Thymus (tissue), 11 donors: ENCODE data around the gene GRK5. TPM values are rescaled to one million over a fixed set of nuclear protein-coding genes. Genes with fewer than 3 reads are reported as not detected.

Source experiments
- DNase-seq, 9 donors: peaks; one replicate each; pipeline ENCODE4 v3.0.0-alpha.2; 2013; ENCODE audit warnings: low spot score in 9 of 9, low read depth in 6 of 9, missing footprints in 1 of 9
- H3K27ac ChIP-seq, 2 donors: one replicate each; pipeline ENCODE4 v1.5.1; 2013; ENCODE audit warnings: control low read depth in 1 of 2, low read depth in 1 of 2, low read length in 1 of 2, mild to moderate bottlenecking in 1 of 2, moderate library complexity in 1 of 2
- H3K27me3 ChIP-seq, 2 donors: one replicate each; pipeline ENCODE4 v1.5.1; 2013; ENCODE audit warnings: low read length in 1 of 2; ENCODE audit not compliant: control insufficient read depth in 2 of 2, insufficient read depth in 1 of 2
- H3K36me3 ChIP-seq, 2 donors: one replicate each; pipeline ENCODE4 v1.5.1; 2013; ENCODE audit warnings: low read length in 1 of 2, mild to moderate bottlenecking in 1 of 2, moderate library complexity in 1 of 2; ENCODE audit not compliant: control insufficient read depth in 2 of 2, insufficient read depth in 2 of 2
- H3K4me1 ChIP-seq, 2 donors: one replicate each; pipeline ENCODE4 v1.5.1; 2013; ENCODE audit warnings: low read length in 2 of 2; ENCODE audit not compliant: control insufficient read depth in 2 of 2, insufficient read depth in 2 of 2
- H3K4me3 ChIP-seq, 2 donors: one replicate each; pipeline ENCODE4 v1.5.1; 2013; ENCODE audit warnings: low read length in 2 of 2, control low read depth in 1 of 2, mild to moderate bottlenecking in 1 of 2
- H3K9me3 ChIP-seq, 2 donors: one replicate each; pipeline ENCODE4 v1.5.1; 2013; ENCODE audit warnings: low read length in 1 of 2, mild to moderate bottlenecking in 1 of 2; ENCODE audit not compliant: control insufficient read depth in 2 of 2, insufficient read depth in 1 of 2
- WGBS: extraction: QIAGEN DNeasy Blood & Tissue Kit; methylation state at CpG from one replicate; pipeline ENCODE4 v1.1.7; 2013; 5-methylcytosine and 5-hydroxymethylcytosine counted together
- polyA plus RNA-seq: library from polyadenylated mRNA; stranded (reverse); fragments of 200-250 nt; gene quantifications from one replicate; pipeline ENCODE4 v1.2.3, GENCODE V29; 2013
- total RNA-seq: library from RNA; stranded (reverse); fragments of 120-200 nt; gene quantifications from one replicate; pipeline ENCODE4 v1.2.4, GENCODE V29; 2013
- donor health status: healthy.

Gene GRK5
- total and polyA plus RNA-seq, 2 donors: 14.4 to 18.5 TPM

DNA sequence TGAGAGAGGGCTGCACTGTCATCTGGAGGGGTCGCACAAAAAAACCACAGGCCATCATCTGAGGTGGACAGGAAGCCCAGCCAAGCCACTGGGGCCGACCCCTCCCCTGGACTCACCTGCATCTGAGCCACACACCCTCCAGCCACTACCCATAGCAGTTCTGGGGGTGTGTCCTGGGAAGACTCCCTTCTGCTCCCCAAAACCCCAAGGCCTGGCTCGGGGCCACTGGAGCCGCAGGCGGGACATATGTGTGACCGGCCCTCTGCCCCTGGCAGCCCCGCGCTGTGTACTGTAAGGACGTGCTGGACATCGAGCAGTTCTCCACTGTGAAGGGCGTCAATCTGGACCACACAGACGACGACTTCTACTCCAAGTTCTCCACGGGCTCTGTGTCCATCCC, 245.0 kb downstream of the GRK5 start:
- WGBS: 98% methylated on average over 14 of the region's 14 CpGs
- Histone ChIP-seq H3K36me3 (peaks cover 25 to 40% of the 10 kb centered on the region in 2 donors), H3K27ac (no peak overlapping the region), H3K9me3 (peaks cover 0 to 3% of the 10 kb centered on the region in 2 donors), H3K4me1 (peaks cover 0 to 7% of the 10 kb centered on the region in 2 donors), H3K27me3 (no peaks in the 10 kb centered on the region), H3K4me3 (no peak overlapping the region)
- no peak for DNase-seq

DNA sequence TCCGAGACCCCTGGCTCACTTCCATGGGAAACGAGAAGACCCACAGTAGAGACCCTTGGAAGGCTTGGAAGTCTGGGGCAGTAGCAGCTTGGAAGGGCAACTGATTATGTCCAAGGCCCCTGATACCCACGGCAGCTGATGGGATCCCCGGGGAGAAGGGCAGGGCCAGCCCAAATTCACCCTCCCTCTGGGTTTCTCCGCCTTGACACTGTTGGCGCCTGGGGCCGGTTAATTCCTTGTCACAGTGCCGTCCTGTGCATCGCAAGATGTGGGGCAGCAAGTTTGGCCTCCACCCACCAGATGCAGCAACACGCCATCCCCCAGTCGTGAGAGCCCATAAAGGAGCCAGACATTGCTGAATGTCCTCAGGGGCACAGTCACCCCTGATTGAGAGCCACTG, 245.9 kb downstream of the GRK5 start:
- H3K27ac ChIP-seq: no peak overlapping the region
- peaks cover 24 to 31% of the 10 kb centered on the region in 2 donors for H3K36me3 ChIP-seq
- DNase-seq: no peak
- H3K9me3 ChIP-seq: peaks cover 0 to 3% of the 10 kb centered on the region in 2 donors
- no peaks in the 10 kb centered on the region for H3K27me3 ChIP-seq
- WGBS: 96% methylated on average over 11 of the region's 11 CpGs
- H3K4me1 ChIP-seq: peaks cover 3 to 13% of the 10 kb centered on the region in 2 donors
- no peak overlapping the region for H3K4me3 ChIP-seq

DNA sequence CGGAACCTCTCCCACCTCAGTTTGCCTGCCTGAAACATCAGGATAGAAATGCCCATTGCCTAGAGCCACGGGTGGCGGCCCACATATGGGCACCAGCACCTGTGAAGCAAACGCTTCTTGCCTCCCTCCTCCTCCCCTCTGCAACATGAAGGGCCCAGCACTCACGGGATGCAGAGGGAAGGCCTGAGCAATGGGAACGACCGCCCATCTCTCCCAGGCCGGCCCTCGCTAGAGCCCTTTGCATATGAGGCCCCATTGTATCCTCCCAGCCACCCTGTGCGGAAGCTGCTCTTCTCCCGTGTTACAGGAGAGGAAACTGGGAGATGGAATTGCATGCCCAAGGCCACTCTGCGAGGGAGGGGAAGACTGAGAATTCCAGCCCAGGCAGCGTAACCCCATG, 246.9 kb downstream of the GRK5 start:
- H3K27me3 ChIP-seq: no peaks in the 10 kb centered on the region
- H3K4me1 ChIP-seq: peaks cover 4 to 23% of the 10 kb centered on the region in 2 donors
- H3K36me3 ChIP-seq: peaks cover 16 to 22% of the 10 kb centered on the region in 2 donors
- WGBS: 97% methylated on average over 13 of the region's 13 CpGs
- H3K9me3 ChIP-seq: peaks cover 0 to 3% of the 10 kb centered on the region in 2 donors
- no peak for DNase-seq
- H3K27ac ChIP-seq: no peak overlapping the region
- H3K4me3 ChIP-seq: no peak overlapping the region

DNA sequence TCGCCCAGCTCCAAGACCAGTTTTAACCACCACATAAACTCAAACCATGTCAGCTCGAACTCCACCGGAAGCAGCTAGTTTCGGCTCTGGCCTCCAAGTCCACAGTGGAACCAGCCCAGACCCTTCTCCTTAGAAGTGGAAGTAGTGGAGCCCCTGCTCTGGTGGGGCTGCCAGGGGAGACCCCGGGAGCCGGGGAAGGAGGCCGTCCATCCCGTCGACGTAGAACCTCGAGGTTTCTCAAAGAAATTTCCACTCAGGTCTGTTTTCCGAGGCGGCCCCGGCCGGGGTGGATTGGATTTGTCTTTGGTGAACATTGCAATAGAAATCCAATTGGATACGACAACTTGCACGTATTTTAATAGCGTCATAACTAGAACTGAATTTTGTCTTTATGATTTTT, 247.6 kb downstream of the GRK5 start:
- 98% methylated on average over 18 of the region's 18 CpGs for WGBS
- Histone ChIP-seq H3K9me3 (peaks cover 0 to 3% of the 10 kb centered on the region in 2 donors), H3K27ac (no peak overlapping the region), H3K36me3 (peaks cover 16 to 22% of the 10 kb centered on the region in 2 donors), H3K27me3 (no peaks in the 10 kb centered on the region), H3K4me1 (peaks cover 4 to 23% of the 10 kb centered on the region in 2 donors), H3K4me3 (no peak overlapping the region)
- DNase-seq: no peak

DNA sequence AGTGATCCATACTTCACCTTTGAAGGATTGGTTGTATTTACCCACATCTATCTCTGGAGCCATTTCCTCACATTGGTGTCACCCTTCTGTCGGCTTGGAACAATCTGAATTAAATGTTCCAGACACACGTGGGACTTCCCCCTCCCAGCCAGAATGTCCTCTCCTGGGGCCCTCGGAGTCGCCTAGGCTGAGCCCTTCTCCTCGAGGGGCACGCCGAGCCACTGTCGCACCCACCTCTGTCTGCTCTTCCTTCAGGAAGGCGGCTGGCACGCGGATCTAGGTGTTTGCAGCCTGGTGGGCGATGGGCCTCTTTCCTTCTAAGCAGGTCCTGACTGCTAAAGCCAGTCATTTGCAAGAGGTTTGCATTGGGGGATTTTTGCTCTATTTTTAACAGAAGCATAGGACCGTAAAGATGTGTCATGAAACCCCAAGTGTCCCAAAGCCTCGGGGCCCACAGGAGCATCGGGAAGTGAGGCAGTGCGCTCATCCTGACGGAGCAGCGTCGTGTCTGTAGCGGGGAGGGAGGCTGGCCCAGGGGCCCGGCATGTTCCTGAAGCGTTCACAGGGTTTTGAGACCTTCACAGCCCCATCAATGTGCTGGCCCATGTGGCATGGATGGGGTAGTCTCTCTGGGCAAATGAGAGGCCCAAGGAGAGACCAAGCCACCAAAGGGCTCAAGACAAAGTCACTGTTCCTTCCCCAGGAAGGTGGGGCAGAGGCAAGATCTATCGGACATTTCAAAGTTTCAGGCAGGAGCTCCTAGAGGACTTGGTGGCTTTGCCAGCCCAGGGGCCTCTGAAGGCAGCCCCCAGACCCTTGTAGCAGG, 248.5 kb downstream of the GRK5 start:
- H3K4me3 ChIP-seq: no peak overlapping the region
- H3K27me3 ChIP-seq: no peaks in the 10 kb centered on the region
- H3K36me3 ChIP-seq: peaks cover 13 to 22% of the 10 kb centered on the region in 2 donors
- peaks cover 0 to 3% of the 10 kb centered on the region in 2 donors for H3K9me3 ChIP-seq
- no peak for DNase-seq
- peaks cover 4 to 23% of the 10 kb centered on the region in 2 donors for H3K4me1 ChIP-seq
- H3K27ac ChIP-seq: no peak overlapping the region
- WGBS: 95% methylated on average over 23 of the region's 23 CpGs

DNA sequence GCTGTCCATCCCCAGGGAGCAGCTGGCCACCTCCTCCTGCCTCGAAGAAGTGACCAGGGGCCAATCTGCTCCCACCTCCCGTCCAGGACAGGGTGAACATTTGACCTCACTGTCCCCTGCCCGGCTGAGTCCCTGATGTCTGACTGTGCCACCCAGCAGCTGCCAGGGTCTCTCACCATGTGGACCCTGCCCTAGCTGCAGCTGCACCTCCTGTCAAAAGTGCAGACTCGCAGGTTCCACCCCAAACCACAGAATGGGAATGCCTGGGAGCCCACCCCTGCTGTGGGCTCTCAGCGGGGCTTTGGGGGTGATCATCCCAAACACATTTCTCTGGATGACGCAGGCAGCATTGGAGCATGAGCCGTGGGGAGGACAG, 249.1 kb downstream of the GRK5 start:
- Histone ChIP-seq H3K27ac (no peak overlapping the region), H3K36me3 (peaks cover 13 to 22% of the 10 kb centered on the region in 2 donors), H3K4me3 (no peak overlapping the region), H3K4me1 (peaks cover 4 to 23% of the 10 kb centered on the region in 2 donors), H3K27me3 (no peaks in the 10 kb centered on the region), H3K9me3 (peaks cover 0 to 2% of the 10 kb centered on the region in 2 donors)
- 93% methylated on average over 7 of the region's 7 CpGs for WGBS
- no peak for DNase-seq

DNA sequence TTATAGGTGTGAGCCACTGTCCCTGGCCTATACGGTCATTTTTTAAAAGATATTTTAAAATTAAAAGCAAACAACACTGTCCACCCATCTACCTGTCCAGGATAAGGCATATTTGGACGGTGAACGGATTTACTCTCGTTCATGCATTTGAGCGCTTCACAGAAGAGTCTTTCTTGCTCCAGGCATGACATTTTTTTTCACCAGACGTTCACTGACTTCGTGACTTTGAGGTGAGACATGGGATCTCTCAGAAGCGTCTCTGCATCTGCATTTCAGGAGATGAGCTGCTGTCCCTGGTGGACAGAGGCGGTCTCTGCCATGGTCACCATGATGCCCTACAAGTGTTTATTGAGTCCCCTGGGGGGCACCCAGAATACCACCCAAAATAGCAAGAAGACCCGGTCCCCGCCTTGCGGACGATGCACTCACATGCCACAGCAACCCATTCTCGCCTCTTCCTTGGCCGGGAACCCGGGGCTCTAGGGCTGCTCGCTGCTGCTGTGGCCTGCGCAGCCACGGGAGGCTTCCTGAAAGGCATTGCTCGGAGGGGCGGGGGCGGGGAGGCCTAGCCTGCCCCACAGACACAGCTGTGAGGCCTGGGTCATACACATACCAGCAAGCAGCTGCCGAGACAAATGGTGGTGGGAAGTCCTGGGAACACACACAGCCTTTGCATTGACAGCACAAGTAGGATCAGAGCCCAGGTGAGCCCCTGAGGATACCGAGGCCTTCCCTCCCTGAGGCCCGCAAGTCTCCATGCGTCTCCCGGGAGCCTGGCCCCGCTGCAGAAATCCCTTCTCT, 250.8 kb downstream of the GRK5 start:
- peak overlapping the region in 1 of 2 donors; percentile 13 for H3K27ac ChIP-seq
- WGBS: 86% methylated on average over 28 of the region's 28 CpGs
- H3K4me3 ChIP-seq: no peak overlapping the region
- H3K36me3 ChIP-seq: peaks cover 9 to 16% of the 10 kb centered on the region in 2 donors
- H3K4me1 ChIP-seq: peaks cover 4 to 28% of the 10 kb centered on the region in 2 donors
- peak in 4 of 9 donors; percentile 35 to 66 (median 55) for DNase-seq
- peaks cover 0 to 4% of the 10 kb centered on the region in 2 donors for H3K9me3 ChIP-seq
- H3K27me3 ChIP-seq: no peaks in the 10 kb centered on the region

DNA sequence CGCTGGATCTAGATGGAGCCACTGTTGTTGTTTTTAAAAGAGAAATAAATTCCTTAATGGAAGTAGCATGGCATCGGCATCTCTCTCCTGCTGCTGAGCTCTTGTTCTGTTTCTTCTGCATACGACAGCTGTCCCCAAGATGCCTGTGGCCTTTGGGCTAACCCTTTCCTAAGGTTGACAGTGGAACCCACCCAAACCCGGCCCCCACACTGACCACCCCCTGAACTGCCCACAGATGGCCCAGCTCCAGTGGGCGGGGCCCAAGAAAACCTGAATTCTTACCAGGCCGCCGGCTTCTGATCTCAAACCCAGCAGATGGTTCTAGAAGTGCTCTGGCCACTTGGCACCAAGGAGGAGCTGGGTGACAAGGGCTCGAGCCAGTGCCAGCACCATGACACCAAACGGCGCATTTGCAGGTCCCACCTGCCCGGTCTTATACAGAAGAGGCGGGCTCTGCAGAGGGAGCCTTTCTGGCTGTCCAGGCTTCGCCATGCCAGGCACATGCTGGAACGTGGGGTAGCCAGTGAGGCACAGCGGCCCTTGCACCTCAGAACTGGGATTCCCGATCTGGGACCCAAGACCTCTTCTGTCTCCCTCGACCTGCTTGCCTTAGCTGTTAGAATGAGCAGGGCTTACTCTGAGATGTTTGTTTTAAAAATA, 252.4 kb downstream of the GRK5 start:
- Histone ChIP-seq H3K9me3 (peaks cover 0 to 8% of the 10 kb centered on the region in 2 donors), H3K4me1 (peaks cover 4 to 28% of the 10 kb centered on the region in 2 donors), H3K27ac (no peak overlapping the region), H3K27me3 (no peaks in the 10 kb centered on the region), H3K36me3 (peaks cover 2 to 6% of the 10 kb centered on the region in 2 donors), H3K4me3 (no peak overlapping the region)
- no peak for DNase-seq
- WGBS: 93% methylated on average over 17 of the region's 17 CpGs
